IMR-90 (cell line): ENCODE results near the gene IFITM10. TPM values are rescaled to one million over a fixed set of nuclear protein-coding genes. Genes with fewer than 3 reads are reported as not detected.

Experiments used
- ATAC-seq: fragments of 200-7000 bp; cut with Tn5 transposase; 2 replicates; pipeline ENCODE4 v1.9.1; 2020; ENCODE audit warnings: low read depth, mild to moderate bottlenecking, moderate library complexity
- BruUV-seq: library from RNA; stranded (reverse); fragments of 400-500 nt; replicated peaks from 2 replicates; lab custom pipeline; 2021; lab: Mats Ljungman, UMichigan
- CTCF ChIA-PET: fragments of 300-600 bp; formaldehyde crosslinking; extraction: SDS; loops from one replicate; lab custom pipeline; 2021; ENCODE audit warnings: antibody characterized with exemption; lab: Yijun Ruan, JAX
- POLR2A ChIA-PET: fragments of 300-600 bp; sonication (Branson Sonifier 250); formaldehyde crosslinking; loops from one replicate; lab custom pipeline; 2022; ENCODE audit warnings: antibody characterized with exemption; ENCODE audit not compliant: unreplicated experiment; lab: Charles Lee
- DNase-seq: peaks from one replicate; pipeline ENCODE4 v3.0.0; 2013
- H2AFZ ChIP-seq: replicated peaks from 2 replicates; pipeline ENCODE3; 2013; ENCODE audit warnings: low read length, mild to moderate bottlenecking; ENCODE audit not compliant: poor library complexity
- H2AK5ac ChIP-seq: 2 replicates; pipeline ENCODE4 v1.6.1; 2013; ENCODE audit warnings: low read depth, low read length, inconsistent platforms
- H2AK9ac ChIP-seq: replicated peaks from 2 replicates; pipeline ENCODE3; 2013; ENCODE audit warnings: mild to moderate bottlenecking, low read depth, low read length, moderate library complexity; ENCODE audit not compliant: poor library complexity
- H2BK120ac ChIP-seq: 2 replicates; pipeline ENCODE4 v1.6.1; 2013; ENCODE audit warnings: low read depth, low read length, inconsistent platforms
- H2BK15ac ChIP-seq: 3 replicates; pipeline ENCODE4 v1.6.1; 2013; ENCODE audit warnings: low read depth, low read length, inconsistent platforms
- H2BK20ac ChIP-seq: 2 replicates; pipeline ENCODE4 v1.6.1; 2013; ENCODE audit warnings: low read depth, mild to moderate bottlenecking, inconsistent platforms, low read length, moderate library complexity
- H2BK5ac ChIP-seq: 2 replicates; pipeline ENCODE4 v1.6.1; 2013; ENCODE audit warnings: mild to moderate bottlenecking, low read depth, low read length, inconsistent platforms; ENCODE audit not compliant: poor library complexity, severe bottlenecking
- H3K14ac ChIP-seq: replicated peaks from 2 replicates; pipeline ENCODE4 v1.6.1; 2013; ENCODE audit warnings: low read depth, low read length, inconsistent platforms
- H3K18ac ChIP-seq: 2 replicates; pipeline ENCODE4 v1.6.1; 2013; ENCODE audit warnings: low read depth, low read length, control low read depth
- H3K23ac ChIP-seq: 2 replicates; pipeline ENCODE4 v1.6.1; 2013; ENCODE audit warnings: low read depth, low read length, inconsistent platforms
- H3K27ac ChIP-seq: 2 replicates; pipeline ENCODE4 v1.5.1; 2013; ENCODE audit warnings: mild to moderate bottlenecking, control low read depth, low read length; ENCODE audit not compliant: insufficient read depth
- H3K27me3 ChIP-seq: 2 replicates; pipeline ENCODE4 v1.6.1; 2013; ENCODE audit warnings: low read length; ENCODE audit not compliant: control insufficient read depth, insufficient read depth
- H3K36me3 ChIP-seq: 2 replicates; pipeline ENCODE4 v1.6.1; 2013; ENCODE audit warnings: low read length, mixed read lengths; ENCODE audit not compliant: control insufficient read depth, insufficient read depth
- H3K4ac ChIP-seq: 2 replicates; pipeline ENCODE4 v1.6.1; 2013; ENCODE audit warnings: low read depth, low read length, inconsistent platforms
- H3K4me1 ChIP-seq: 2 replicates; pipeline ENCODE4 v1.6.1; 2013; ENCODE audit warnings: low read length, mixed read lengths; ENCODE audit not compliant: control insufficient read depth, insufficient read depth
- H3K4me2 ChIP-seq: 2 replicates; pipeline ENCODE4 v1.6.1; 2013; ENCODE audit warnings: low read depth, mild to moderate bottlenecking, control low read depth, low read length, moderate library complexity
- H3K4me3 ChIP-seq: 2 replicates; pipeline ENCODE4 v1.5.1; 2013; ENCODE audit warnings: low read depth, mild to moderate bottlenecking, control low read depth, low read length, moderate library complexity; ENCODE audit not compliant: insufficient read depth
- H3K56ac ChIP-seq: 2 replicates; pipeline ENCODE4 v1.6.1; 2013; ENCODE audit warnings: low read length, inconsistent platforms; ENCODE audit not compliant: insufficient read depth; ENCODE audit errors: extremely low read depth
- H3K79me1 ChIP-seq, 2 experiments: 2 replicates each; pipeline ENCODE4 v1.6.1; 2013; ENCODE audit warnings: low read length in 2 of 2, inconsistent platforms in 1 of 2, low read depth in 1 of 2
- H3K9ac ChIP-seq: 2 replicates; pipeline ENCODE4 v1.6.1; 2013; ENCODE audit warnings: low read depth, low read length, control low read depth
- H3K9me1 ChIP-seq: 2 replicates; pipeline ENCODE4 v1.6.1; 2013; ENCODE audit warnings: low read length, inconsistent platforms; ENCODE audit not compliant: insufficient read depth
- H3K9me3 ChIP-seq: 2 replicates; pipeline ENCODE4 v1.6.1; 2013; ENCODE audit warnings: low read length; ENCODE audit not compliant: control insufficient read depth, insufficient read depth
- H4K20me1 ChIP-seq: 2 replicates; pipeline ENCODE4 v1.6.1; 2013; ENCODE audit warnings: low read length, inconsistent platforms; ENCODE audit not compliant: insufficient read depth
- H4K5ac ChIP-seq: 2 replicates; pipeline ENCODE4 v1.6.1; 2013; ENCODE audit warnings: mild to moderate bottlenecking, low read depth, low read length, control low read depth
- H4K8ac ChIP-seq, 2 experiments: 2 replicates each; pipeline ENCODE4 v1.6.1; 2013; ENCODE audit warnings: low read depth in 2 of 2, low read length in 2 of 2, control low read depth in 1 of 2, inconsistent platforms in 1 of 2
- H4K91ac ChIP-seq: 2 replicates; pipeline ENCODE4 v1.6.1; 2013; ENCODE audit warnings: low read depth, low read length, inconsistent platforms; ENCODE audit not compliant: insufficient read depth
- CTCF ChIP-seq: conservative IDR thresholded peaks from 2 replicates; pipeline ENCODE4 v1.5.1; 2012; ENCODE audit warnings: mild to moderate bottlenecking, low read depth, low read length, improper control_type of control experiment
- MAZ ChIP-seq: IDR thresholded peaks from 2 replicates; pipeline ENCODE4 v1.6.1; 2012; ENCODE audit warnings: low read depth, mild to moderate bottlenecking, low read length, improper control_type of control experiment, moderate library complexity, borderline replicate concordance
- RCOR1 ChIP-seq: IDR thresholded peaks from 2 replicates; pipeline ENCODE4 v1.6.1; 2012; ENCODE audit warnings: mild to moderate bottlenecking, low read length, improper control_type of control experiment; ENCODE audit not compliant: insufficient replicate concordance
- RFX5 ChIP-seq: IDR thresholded peaks from 2 replicates; pipeline ENCODE4 v1.8.0; 2012; ENCODE audit warnings: low read depth, mild to moderate bottlenecking, low read length, moderate library complexity
- WGBS, 2 experiments: methylation state at CpG; one replicate each; pipeline versions ENCODE4 v1.1.5 to v1.1.7; 2013; ENCODE audit warnings: missing lambda C conversion rate in 2 of 2; ENCODE audit not compliant: insufficient read length in 1 of 2; ENCODE audit errors: extremely low coverage in 2 of 2; 5-methylcytosine and 5-hydroxymethylcytosine counted together
- dilution Hi-C: fragments of 300-500 bp; cut with HindIII; formaldehyde crosslinking; loops from one replicate; pipeline ENCODE4 v1.14.3; 2018; ENCODE audit warnings: low sequenced_read_pairs; ENCODE audit not compliant: unreplicated experiment
- in situ Hi-C: fragments of 300-500 bp; cut with MboI; formaldehyde crosslinking; loops from 3 replicates; pipeline ENCODE4 v1.14.3; 2019; ENCODE audit warnings: low sequenced_read_pairs, inconsistent platforms, mixed read lengths
- intact Hi-C: fragments of 100-400 bp; cut with micrococcal nuclease; formaldehyde crosslinking; loops from 2 replicates; pipeline ENCODE4 v1.10.0; 2022
- polyA plus RNA-seq, 3 experiments: library from polyadenylated mRNA; depleted of rRNA; stranded (reverse); fragments of >200 nt; gene quantifications; 2 replicates each; pipeline ENCODE4 v1.2.3, GENCODE V29; 2012; ENCODE audit warnings: low replicate concordance in 1 of 3
- total RNA-seq: library from RNA; depleted of rRNA; stranded (reverse); fragments of >200 nt; gene quantifications from 2 replicates; pipeline ENCODE4 v1.2.3, GENCODE V29; 2012

Gene IFITM10
- total and polyA plus RNA-seq, 2 of the 4 experiments (the other 2 are of a cell fraction): 0.15 to 0.18 TPM

- H4K5ac ChIP-seq: no peak overlapping the region
- ATAC-seq (no peak), DNase-seq (no peak)
- peaks cover 3% of the 10 kb centered on the region; the same call in 1 of the 2 replicates for H3K9me1 ChIP-seq
- H3K23ac ChIP-seq: no peak overlapping the region
- no TSS peak for BruUV-seq
- H3K36me3 ChIP-seq: no peaks in the 10 kb centered on the region
- POLR2A ChIA-PET: no interaction called here
- H2AK5ac ChIP-seq: no peak overlapping the region
- H2BK15ac ChIP-seq: no peak overlapping the region
- no peak overlapping the region for H2BK20ac ChIP-seq
- no peak overlapping the region for H2BK5ac ChIP-seq
- H3K4me1 ChIP-seq: peaks cover 4% of the 10 kb centered on the region
- in situ Hi-C loops: no loop called here
- H2BK120ac ChIP-seq: no peak overlapping the region
- TF ChIP-seq MAZ: no peak
- no peak for TF ChIP-seq CTCF
- no peak for TF ChIP-seq RFX5
- TF ChIP-seq RCOR1: no peak
- no peak overlapping the region for H3K56ac ChIP-seq
- dilution Hi-C loops: no loop called here
- no peak overlapping the region for H2AK9ac ChIP-seq
- intact Hi-C loops: no loop called here
- H3K9me3 ChIP-seq: peaks cover 9% of the 10 kb centered on the region
- no peak overlapping the region for H3K4me2 ChIP-seq
- no peaks in the 10 kb centered on the region for H3K79me1 ChIP-seq
- CTCF ChIA-PET: no interaction called here
- H3K18ac ChIP-seq: no peak overlapping the region
- no peak overlapping the region for H4K91ac ChIP-seq
- no peak overlapping the region for H4K8ac ChIP-seq
- no peaks in the 10 kb centered on the region; the same call in 1 of the 2 replicates for H4K20me1 ChIP-seq
- H2AFZ ChIP-seq: no peak overlapping the region
- H3K27ac ChIP-seq: no peak overlapping the region
- H3K9ac ChIP-seq: no peak overlapping the region
- no CpG with 5 or more reads among the region's 2 CpGs for WGBS, 2 experiments
- H3K4ac ChIP-seq: no peak overlapping the region
- H3K14ac ChIP-seq: no peak overlapping the region
- no peak overlapping the region for H3K4me3 ChIP-seq
- peaks cover 39% of the 10 kb centered on the region for H3K27me3 ChIP-seq
These were observed 27.3 kb upstream of the IFITM10 start for GRCh38 chr11:1777737-1778136.
